GM12874 (cell line): ENCODE measurements around the gene RAB6A.

Experiments
- CTCF ChIP-seq: IDR thresholded peaks from 2 replicates; pipeline ENCODE4 v1.5.1; 2011; ENCODE audit warnings: low read depth, mild to moderate bottlenecking, control low read depth, low read length, moderate library complexity; ENCODE audit not compliant: insufficient read depth

Gene RAB6A

GRCh38 chr11:73795925-73796632, 35.2 kb upstream of the RAB6A start:
- no peak for TF ChIP-seq CTCF

GRCh38 chr11:73792584-73792983, 31.7 kb upstream of the RAB6A start:
- TF ChIP-seq CTCF = no peak

- TF ChIP-seq CTCF = no peak
These were observed 28.4 kb upstream of the RAB6A start for GRCh38 chr11:73789279-73789670.

GRCh38 chr11:73787643-73788558, 27.0 kb upstream of the RAB6A start, which contains the start of gene MRPL48:
MRPL48 (plus strand) TSS chr11:73787874; CDS start chr11:73787972, 98 bp downstream.
- TF ChIP-seq CTCF = no peak

GRCh38 chr11:73787051-73787642, 26.3 kb upstream of the RAB6A start:
- TF ChIP-seq CTCF = no peak

- TF ChIP-seq CTCF = no peak
These were observed 23.9 kb upstream of the RAB6A start for GRCh38 chr11:73784734-73785133.

- no peak for TF ChIP-seq CTCF
These were observed 23.3 kb upstream of the RAB6A start for GRCh38 chr11:73784080-73784634.
